Stimulated activated CD4-positive, alpha-beta T cell treated with anti-CD3 and anti-CD28 coated beads, Interleukin-12 subunit alpha, Interleukin-12 subunit beta, amount 100 ng/mL, for 24 hours (primary cell): ENCODE measurements around the gene SYCE1.

Experiments
- DNase-seq, 2 experiments: peaks; one replicate each; pipeline ENCODE4 v3.0.0-alpha.2; 2020; ENCODE audit warnings: low read depth in 2 of 2

Gene SYCE1

DNA sequence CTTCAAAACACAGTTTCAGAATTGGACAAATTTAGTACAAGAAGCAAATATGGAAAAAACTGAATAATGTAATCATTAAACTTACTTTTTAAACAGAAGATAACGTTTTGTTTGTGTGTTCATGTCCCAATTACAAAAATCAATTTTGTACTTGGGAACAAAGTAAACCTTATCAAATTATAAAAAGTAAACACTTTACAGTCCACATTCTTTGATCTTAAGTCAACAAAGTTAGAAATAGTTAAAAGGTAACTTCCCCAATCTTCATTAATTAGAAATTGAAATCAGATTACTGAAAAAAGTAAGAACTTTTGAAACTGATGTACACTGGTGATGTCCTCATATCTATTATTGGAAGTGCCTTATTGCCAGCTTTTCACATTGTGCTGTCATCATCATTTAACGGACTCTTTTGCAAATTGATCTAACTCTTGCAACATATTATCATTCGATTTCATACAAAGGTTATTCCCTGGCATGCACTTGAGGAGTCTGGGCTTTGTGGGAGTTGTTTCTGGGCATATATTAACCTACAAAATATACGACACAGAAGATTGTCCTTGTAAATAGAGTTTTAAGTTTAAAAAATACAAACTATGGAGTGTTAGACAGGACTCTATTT lies 53.4 kb downstream of the SYCE1 start:
- no peak for DNase-seq

DNA sequence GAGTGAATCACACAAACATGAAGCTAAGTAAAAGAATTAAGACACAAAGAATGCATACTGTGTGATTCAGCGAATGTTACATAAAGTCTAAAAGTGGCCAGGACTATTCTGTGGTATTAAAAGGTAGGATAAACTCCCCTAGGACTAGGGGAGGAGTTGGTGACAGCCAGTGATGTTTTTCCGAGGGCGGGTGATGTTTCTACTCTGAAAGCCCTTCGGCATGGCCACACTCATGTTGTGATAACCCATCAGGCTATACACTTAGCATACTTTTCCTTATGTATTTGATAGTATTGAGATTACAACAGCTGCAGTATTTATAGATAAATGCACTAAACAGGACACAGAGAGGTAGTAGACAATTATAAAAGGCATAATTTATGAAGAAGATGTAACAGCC lies 54.0 kb downstream of the SYCE1 start:
- no peak for DNase-seq

DNA sequence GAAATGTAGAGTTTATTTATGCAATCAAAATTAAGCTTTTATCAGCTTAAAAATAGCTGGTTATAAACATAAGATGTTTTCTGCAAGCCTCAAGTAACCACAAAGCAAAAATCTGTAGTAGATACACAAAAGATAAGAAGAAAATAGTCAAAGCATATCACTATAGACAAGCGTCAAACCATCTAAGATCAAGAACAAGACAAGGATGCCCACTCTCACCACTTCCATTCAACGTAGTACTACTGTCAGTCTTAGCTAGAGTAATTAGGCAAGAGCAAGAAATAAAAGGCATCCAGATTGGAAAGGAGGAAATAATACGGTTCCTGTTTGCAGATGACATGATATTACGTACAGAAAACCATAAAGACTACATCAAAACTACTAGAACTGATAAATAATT lies 55.7 kb downstream of the SYCE1 start:
- no peak for DNase-seq
